GM23248 (cell line): ENCODE results near the gene MAN1A1. TPM values are rescaled to one million over a fixed set of nuclear protein-coding genes. Genes with fewer than 3 reads are reported as not detected.

Experiments used
- DNase-seq: peaks from one replicate; pipeline ENCODE4 v3.0.0-alpha.2; 2015
- H2AFZ ChIP-seq: fragments of 200-600 bp; sonication (generic); 2 replicates; pipeline ENCODE4 v1.6.1; 2016; ENCODE audit warnings: antibody characterized with exemption
- H3F3A ChIP-seq: fragments of 200-600 bp; sonication (generic); 2 replicates; pipeline ENCODE4 v1.6.1; 2016; ENCODE audit warnings: mild to moderate bottlenecking, antibody characterized with exemption, mixed run types; ENCODE audit not compliant: insufficient read depth
- H3K27ac ChIP-seq: fragments of 200-600 bp; sonication (generic); 2 replicates; pipeline ENCODE4 v1.5.1; 2016; ENCODE audit warnings: mild to moderate bottlenecking
- H3K27me3 ChIP-seq: fragments of 200-600 bp; sonication (generic); replicated peaks from 2 replicates; pipeline ENCODE4 v1.6.1; 2016; ENCODE audit warnings: mild to moderate bottlenecking; ENCODE audit not compliant: insufficient read depth
- H3K36me3 ChIP-seq: fragments of 200-600 bp; sonication (generic); 2 replicates; pipeline ENCODE4 v1.6.1; 2016; ENCODE audit warnings: low read depth, mild to moderate bottlenecking
- H3K4me1 ChIP-seq: fragments of 200-600 bp; sonication (generic); 2 replicates; pipeline ENCODE4 v1.6.1; 2016; ENCODE audit warnings: mild to moderate bottlenecking; ENCODE audit not compliant: insufficient read depth
- H3K4me2 ChIP-seq: fragments of 200-600 bp; sonication (generic); one replicate; pipeline ENCODE4 v1.6.1; 2016; ENCODE audit warnings: mild to moderate bottlenecking; ENCODE audit not compliant: unreplicated experiment
- H3K4me3 ChIP-seq: fragments of 200-600 bp; sonication (generic); 2 replicates; pipeline ENCODE4 v1.5.1; 2016; ENCODE audit warnings: mild to moderate bottlenecking
- H3K79me2 ChIP-seq: fragments of 200-600 bp; sonication (generic); 2 replicates; pipeline ENCODE4 v1.6.1; 2016; ENCODE audit warnings: mild to moderate bottlenecking; ENCODE audit not compliant: insufficient read depth
- H3K9ac ChIP-seq: fragments of 200-600 bp; sonication (generic); 2 replicates; pipeline ENCODE4 v1.6.1; 2016; ENCODE audit warnings: mild to moderate bottlenecking
- H3K9me2 ChIP-seq: fragments of 200-600 bp; sonication (generic); 2 replicates; pipeline ENCODE4 v1.6.1; 2016; ENCODE audit warnings: mixed run types, mild to moderate bottlenecking, moderate library complexity; ENCODE audit not compliant: insufficient read depth
- H3K9me3 ChIP-seq: fragments of 200-600 bp; sonication (generic); one replicate; pipeline ENCODE4 v1.6.1; 2017; ENCODE audit warnings: low read depth
- H4K20me1 ChIP-seq: fragments of 200-600 bp; sonication (generic); 2 replicates; pipeline ENCODE4 v1.6.0; 2016; ENCODE audit not compliant: insufficient read depth
- EZH2 ChIP-seq: fragments of 200-600 bp; sonication (generic); IDR thresholded peaks from 2 replicates; pipeline ENCODE4 v1.6.1; 2018; ENCODE audit warnings: antibody characterized with exemption, mild to moderate bottlenecking; ENCODE audit not compliant: insufficient read depth, poor library complexity, severe bottlenecking
- EZH2phosphoT487 ChIP-seq: fragments of 200-600 bp; sonication (generic); IDR thresholded peaks from 2 replicates; pipeline ENCODE4 v1.6.1; 2018; ENCODE audit warnings: antibody characterized with exemption, moderate library complexity, mild to moderate bottlenecking, low read depth; ENCODE audit not compliant: insufficient read depth
- WGBS, 2 experiments: methylation state at CpG; one replicate each; pipeline ENCODE4 v1.1.6; 2015 to 2017; ENCODE audit warnings: low lambda C conversion rate in 2 of 2, low coverage in 1 of 2; ENCODE audit errors: missing lambda C conversion rate in 2 of 2; 5-methylcytosine and 5-hydroxymethylcytosine counted together
- in situ Hi-C: fragments of 300-500 bp; cut with MboI; formaldehyde crosslinking; loops from 2 replicates; pipeline ENCODE4 v1.15.0; 2020
- polyA plus RNA-seq: library from polyadenylated mRNA; unstranded; fragments of >200 nt; fragmentation: Nextera tagmentation; extraction: Ambion mirVana; gene quantifications from 2 replicates; pipeline ENCODE4 v1.2.1, GENCODE V29; 2016
- total RNA-seq: library from RNA; depleted of rRNA; stranded (reverse); fragments of >200 nt; shearing (Covaris generic); gene quantifications from 2 replicates; pipeline ENCODE4 v1.2.3, GENCODE V29; 2014

MAN1A1 gene
- total and polyA plus RNA-seq, 2 experiments from 2014 or later, result 9.8 to 33.4 TPM

GRCh38 chr6:119261944-119262284 is 87.6 kb downstream of the MAN1A1 start:
- no peaks in the 10 kb centered on the region for H3K79me2 ChIP-seq
- no peak overlapping the region for H3K9ac ChIP-seq
- H3K9me2 ChIP-seq, result no peaks in the 10 kb centered on the region
- peaks cover 20% of the 10 kb centered on the region for H3F3A ChIP-seq
- H2AFZ ChIP-seq, result no peak overlapping the region
- H3K36me3 ChIP-seq, result no peaks in the 10 kb centered on the region
- TF ChIP-seq EZH2, result no peak
- TF ChIP-seq EZH2phosphoT487, result no peak
- H3K27me3 ChIP-seq, result no peaks in the 10 kb centered on the region
- peaks cover 12% of the 10 kb centered on the region; the same call in 1 of the 2 replicates for H3K4me1 ChIP-seq
- WGBS, 2 experiments, result 79 to 91% methylated on average over 3 of the region's 3 CpGs
- no peak for DNase-seq
- no peak overlapping the region for H3K4me3 ChIP-seq
- H3K27ac ChIP-seq, result no peak overlapping the region
- no peaks in the 10 kb centered on the region for H3K9me3 ChIP-seq
- H3K4me2 ChIP-seq, result no peak overlapping the region
- H4K20me1 ChIP-seq, result no peaks in the 10 kb centered on the region
- in situ Hi-C loops, result no loop called here

GRCh38 chr6:119259027-119259426 is 90.5 kb downstream of the MAN1A1 start:
- Histone ChIP-seq H3K9ac (no peak overlapping the region), H3K9me3 (no peaks in the 10 kb centered on the region), H3K4me3 (no peak overlapping the region), H3K79me2 (no peaks in the 10 kb centered on the region), H3F3A (peaks cover 20% of the 10 kb centered on the region), H2AFZ (no peak overlapping the region), H3K36me3 (no peaks in the 10 kb centered on the region), H3K27ac (no peak overlapping the region), H3K4me1 (peaks cover 12% of the 10 kb centered on the region; the same call in 1 of the 2 replicates), H3K9me2 (no peaks in the 10 kb centered on the region), H3K27me3 (no peaks in the 10 kb centered on the region), H4K20me1 (no peaks in the 10 kb centered on the region), H3K4me2 (no peak overlapping the region)
- TF ChIP-seq EZH2, result no peak
- no peak for TF ChIP-seq EZH2phosphoT487
- WGBS, 2 experiments, result 94 to 100% methylated on average over 1 of the region's 1 CpG
- in situ Hi-C loops, result no loop called here
- DNase-seq, result no peak

- 94 to 96% methylated on average over 1 of the region's 1 CpG for WGBS, 2 experiments
Measured at GRCh38 chr6:119257726-119258125, 91.8 kb downstream of the MAN1A1 start.

GRCh38 chr6:119256978-119257462 is 92.5 kb downstream of the MAN1A1 start:
- Histone ChIP-seq H2AFZ (no peak overlapping the region), H3K79me2 (no peaks in the 10 kb centered on the region), H3K27me3 (no peaks in the 10 kb centered on the region), H3K4me1 (peaks cover 12% of the 10 kb centered on the region; the same call in 1 of the 2 replicates), H3K9me3 (no peaks in the 10 kb centered on the region), H3K27ac (no peak overlapping the region), H3K9ac (no peak overlapping the region), H3K4me3 (no peak overlapping the region), H4K20me1 (no peaks in the 10 kb centered on the region), H3K4me2 (no peak overlapping the region), H3F3A (peaks cover 18% of the 10 kb centered on the region), H3K36me3 (no peaks in the 10 kb centered on the region), H3K9me2 (no peaks in the 10 kb centered on the region)
- in situ Hi-C loops, result no loop called here
- 94 to 100% methylated on average over 2 of the region's 2 CpGs for WGBS, 2 experiments
- no peak for DNase-seq
- TF ChIP-seq EZH2phosphoT487, result no peak
- no peak for TF ChIP-seq EZH2

More at GRCh38 chr6:119257726-119258125, 91.8 kb downstream of the MAN1A1 start:
- H3K9me2 ChIP-seq, result no peaks in the 10 kb centered on the region
- no peaks in the 10 kb centered on the region for H4K20me1 ChIP-seq
- H3K4me2 ChIP-seq, result no peak overlapping the region
- no peak overlapping the region for H3K27ac ChIP-seq
- peaks cover 20% of the 10 kb centered on the region for H3F3A ChIP-seq
- no peak overlapping the region for H3K9ac ChIP-seq
- peaks cover 12% of the 10 kb centered on the region; the same call in 1 of the 2 replicates for H3K4me1 ChIP-seq
- no peaks in the 10 kb centered on the region for H3K36me3 ChIP-seq
- H2AFZ ChIP-seq, result no peak overlapping the region
- H3K27me3 ChIP-seq, result no peaks in the 10 kb centered on the region
- TF ChIP-seq EZH2 (no peak), EZH2phosphoT487 (no peak)
- no peaks in the 10 kb centered on the region for H3K79me2 ChIP-seq
- no peaks in the 10 kb centered on the region for H3K9me3 ChIP-seq
- no peak for DNase-seq
- in situ Hi-C loops, result no loop called here
- H3K4me3 ChIP-seq, result no peak overlapping the region

GRCh38 chr6:119256392-119256791 is 93.2 kb downstream of the MAN1A1 start:
- Histone ChIP-seq H3K9ac (no peak overlapping the region), H3K9me3 (no peaks in the 10 kb centered on the region), H3K27ac (no peak overlapping the region), H2AFZ (no peak overlapping the region), H3K4me3 (no peak overlapping the region), H3K4me2 (no peak overlapping the region), H3K9me2 (no peaks in the 10 kb centered on the region), H3K27me3 (no peaks in the 10 kb centered on the region), H3F3A (peaks cover 12% of the 10 kb centered on the region), H3K36me3 (no peaks in the 10 kb centered on the region), H3K4me1 (peaks cover 9% of the 10 kb centered on the region; the same call in 1 of the 2 replicates), H4K20me1 (no peaks in the 10 kb centered on the region), H3K79me2 (no peaks in the 10 kb centered on the region)
- TF ChIP-seq EZH2, result no peak
- TF ChIP-seq EZH2phosphoT487, result no peak
- in situ Hi-C loops, result no loop called here
- no peak for DNase-seq
- 95 to 96% methylated on average over 5 of the region's 5 CpGs for WGBS, 2 experiments
